ENCODE results near the gene LRFN2.

The LRFN2 gene

GRCh38 chr6:40586369-40587201 is 579 bp downstream of the LRFN2 start:
- DNase-seq (ENCODE audit: low read depth in 1 of 2, low spot score in 1 of 2) = no peak

GRCh38 chr6:40585651-40586269 is 1.4 kb downstream of the LRFN2 start:
- DNase-seq (ENCODE audit: low read depth in 1 of 2, low spot score in 1 of 2) = no peak

GRCh38 chr6:40585223-40585622 is 1.9 kb downstream of the LRFN2 start:
- DNase-seq (ENCODE audit: low read depth in 1 of 2, low spot score in 1 of 2) = no peak

- no peak for DNase-seq (ENCODE audit: low read depth in 1 of 2, low spot score in 1 of 2)
These were observed 2.4 kb downstream of the LRFN2 start for GRCh38 chr6:40584741-40585140.

GRCh38 chr6:40583709-40584108 is 3.5 kb downstream of the LRFN2 start:
- DNase-seq (ENCODE audit: low read depth in 1 of 2, low spot score in 1 of 2) = no peak

GRCh38 chr6:40582892-40583291 is 4.3 kb downstream of the LRFN2 start:
- DNase-seq (ENCODE audit: low read depth in 1 of 2, low spot score in 1 of 2) = no peak

GRCh38 chr6:40579101-40579500 is 8.1 kb downstream of the LRFN2 start:
- DNase-seq (ENCODE audit: low read depth in 1 of 2, low spot score in 1 of 2) = no peak

- no peak for DNase-seq (ENCODE audit: low read depth in 1 of 2, low spot score in 1 of 2)
These were observed 9.5 kb downstream of the LRFN2 start for GRCh38 chr6:40577672-40578071.

GRCh38 chr6:40573221-40573620 is 13.9 kb downstream of the LRFN2 start:
- no peak for DNase-seq (ENCODE audit: low read depth in 1 of 2, low spot score in 1 of 2)

GRCh38 chr6:40569162-40569910 is 17.8 kb downstream of the LRFN2 start:
- DNase-seq (ENCODE audit: low read depth in 1 of 2, low spot score in 1 of 2) = no peak

- DNase-seq (ENCODE audit: low read depth in 1 of 2, low spot score in 1 of 2) = no peak
These were observed 19.0 kb downstream of the LRFN2 start for GRCh38 chr6:40568062-40568708.

- DNase-seq (ENCODE audit: low read depth in 1 of 2, low spot score in 1 of 2) = no peak
These were observed 24.1 kb downstream of the LRFN2 start for GRCh38 chr6:40563111-40563510.

- DNase-seq (ENCODE audit: low read depth in 1 of 2, low spot score in 1 of 2) = no peak
These were observed 28.1 kb downstream of the LRFN2 start for GRCh38 chr6:40559056-40559455.

- DNase-seq (ENCODE audit: low read depth in 1 of 2, low spot score in 1 of 2) = no peak
These were observed 29.1 kb downstream of the LRFN2 start for GRCh38 chr6:40558102-40558501.

- DNase-seq (ENCODE audit: low read depth in 1 of 2, low spot score in 1 of 2) = no peak
These were observed 30.3 kb downstream of the LRFN2 start for GRCh38 chr6:40556881-40557280.

- DNase-seq (ENCODE audit: low read depth in 1 of 2, low spot score in 1 of 2) = no peak
These were observed 31.1 kb downstream of the LRFN2 start for GRCh38 chr6:40556023-40556422.

- no peak for DNase-seq (ENCODE audit: low read depth in 1 of 2, low spot score in 1 of 2)
These were observed 32.1 kb downstream of the LRFN2 start for GRCh38 chr6:40555092-40555491.

GRCh38 chr6:40552941-40553340 is 34.2 kb downstream of the LRFN2 start:
- DNase-seq (ENCODE audit: low read depth in 1 of 2, low spot score in 1 of 2) = no peak

- no peak for DNase-seq (ENCODE audit: low read depth in 1 of 2, low spot score in 1 of 2)
These were observed 35.1 kb downstream of the LRFN2 start for GRCh38 chr6:40551966-40552505.

GRCh38 chr6:40550202-40551101 is 36.7 kb downstream of the LRFN2 start:
- DNase-seq (ENCODE audit: low read depth in 1 of 2, low spot score in 1 of 2) = no peak

All from stimulated activated CD4-positive, alpha-beta T cell treated with anti-CD3 and anti-CD28 coated beads, Interleukin-15, amount 100 ng/mL, for 1 hour (primary cell).